Subcutaneous abdominal adipose tissue (tissue), 5 donors: ENCODE measurements around the gene LDLRAD3.
A peak's percentile ranks its signal among the peaks of the same experiment; 100 is the strongest.
"Not testable (repeated sequence)": the region's sequence is repeated elsewhere in the genome, so short reads cannot be mapped to it uniquely, and the experiment has no call there.

ENCODE experiments used
- H3K27ac ChIP-seq: one replicate; pipeline ENCODE4 v1.7.0; 2013; ENCODE audit warnings: low read depth, mild to moderate bottlenecking, inconsistent platforms, low read length, moderate library complexity
- H3K27me3 ChIP-seq, 5 donors: one replicate each; pipeline ENCODE4 v1.7.0; 2013; ENCODE audit warnings: low read length in 5 of 5, inconsistent platforms in 1 of 5; ENCODE audit not compliant: control insufficient read depth in 5 of 5, insufficient read depth in 4 of 5
- H3K36me3 ChIP-seq, 5 donors: one replicate each; pipeline ENCODE4 v1.7.0; 2013; ENCODE audit warnings: low read length in 5 of 5; ENCODE audit not compliant: control insufficient read depth in 5 of 5, insufficient read depth in 5 of 5
- H3K4me1 ChIP-seq, 5 donors: one replicate each; pipeline ENCODE4 v1.7.0; 2013; ENCODE audit warnings: low read length in 5 of 5, mild to moderate bottlenecking in 3 of 5, moderate library complexity in 1 of 5; ENCODE audit not compliant: control insufficient read depth in 5 of 5, insufficient read depth in 5 of 5
- H3K4me3 ChIP-seq, 5 donors: one replicate each; pipeline ENCODE4 v1.7.0; 2013; ENCODE audit warnings: low read length in 5 of 5, low read depth in 1 of 5
- H3K9ac ChIP-seq, 5 donors: one replicate each; pipeline ENCODE4 v1.7.0; 2013; ENCODE audit warnings: low read length in 5 of 5, mild to moderate bottlenecking in 4 of 5, moderate library complexity in 3 of 5
- H3K9me3 ChIP-seq, 5 donors: one replicate each; pipeline ENCODE4 v1.7.0; 2013; ENCODE audit warnings: low read length in 5 of 5; ENCODE audit not compliant: control insufficient read depth in 5 of 5
- donor health status: healthy.
- donor health status: healthy.
- donor health status: healthy.
- donor health status: healthy.
- donor health status: healthy.

LDLRAD3 gene

GRCh38 chr11:36012979-36013378, 69.1 kb downstream of the LDLRAD3 start:
- Histone ChIP-seq H3K27ac (no peak overlapping the region), H3K4me1 (peaks cover 2 to 59% (median 35%) of the 10 kb centered on the region in 5 donors), H3K9me3 (no peaks in the 10 kb centered on the region), H3K4me3 (no peak overlapping the region), H3K27me3 (no peaks in the 10 kb centered on the region), H3K9ac (no peak overlapping the region), H3K36me3 (no peaks in the 10 kb centered on the region)

GRCh38 chr11:36013446-36013845, 69.6 kb downstream of the LDLRAD3 start:
- H3K9ac ChIP-seq, H3K36me3 ChIP-seq, H3K27me3 ChIP-seq, H3K9me3 ChIP-seq, H3K27ac ChIP-seq, H3K4me3 ChIP-seq: not testable (repeated sequence)
- H3K4me1 ChIP-seq = peaks cover 2 to 59% (median 35%) of the 10 kb centered on the region in 5 donors

- Histone ChIP-seq H3K9ac (no peak overlapping the region), H3K4me3 (no peak overlapping the region), H3K36me3 (no peaks in the 10 kb centered on the region), H3K9me3 (no peaks in the 10 kb centered on the region), H3K4me1 (peaks cover 2 to 55% (median 35%) of the 10 kb centered on the region in 5 donors), H3K27ac (no peak overlapping the region), H3K27me3 (no peaks in the 10 kb centered on the region)
Observed at GRCh38 chr11:36013950-36014897, 70.4 kb downstream of the LDLRAD3 start.

DNA sequence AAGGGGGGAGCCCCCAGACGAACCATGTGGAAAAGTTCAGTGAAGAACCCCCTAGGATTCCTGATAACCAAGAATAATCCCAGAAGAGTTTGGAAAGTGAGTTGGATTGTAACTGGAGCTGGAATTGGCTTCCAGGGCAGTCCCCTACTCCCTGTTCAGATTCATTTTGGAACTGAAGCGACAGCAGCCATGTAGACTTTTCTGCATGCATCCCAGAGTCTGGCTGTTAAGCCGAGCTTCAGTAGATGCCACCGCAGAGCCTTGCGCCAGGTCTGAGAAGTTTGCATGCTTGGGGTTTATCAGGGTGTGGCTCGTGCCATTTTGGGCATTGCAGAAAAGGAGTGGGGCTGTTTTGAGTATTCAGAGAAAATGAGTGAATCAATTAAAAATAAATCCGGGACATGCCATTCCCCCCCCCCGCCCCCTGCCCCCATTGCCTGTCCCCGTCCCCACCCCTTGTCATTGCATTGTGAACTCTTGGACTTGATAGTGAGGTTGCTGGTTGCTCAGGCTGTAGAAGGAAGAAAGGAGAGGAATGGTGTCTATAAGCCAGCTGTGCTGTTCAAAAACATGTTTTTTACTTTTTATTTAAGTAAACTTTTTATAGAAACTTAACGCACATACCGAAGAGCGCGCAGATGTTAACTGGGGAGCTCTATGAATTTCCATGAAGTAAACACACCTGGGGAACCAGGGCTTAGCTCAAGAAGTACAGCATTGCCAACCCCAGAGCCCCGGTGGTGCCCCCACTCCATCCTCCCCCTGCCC, 71.2 kb downstream of the LDLRAD3 start:
- no peaks in the 10 kb centered on the region for H3K27me3 ChIP-seq
- no peaks in the 10 kb centered on the region for H3K9me3 ChIP-seq
- no peak overlapping the region for H3K9ac ChIP-seq
- H3K27ac ChIP-seq = peak overlapping the region; percentile 59
- H3K36me3 ChIP-seq = no peaks in the 10 kb centered on the region
- peaks cover 2 to 47% (median 30%) of the 10 kb centered on the region in 5 donors for H3K4me1 ChIP-seq
- H3K4me3 ChIP-seq = no peak overlapping the region

DNA sequence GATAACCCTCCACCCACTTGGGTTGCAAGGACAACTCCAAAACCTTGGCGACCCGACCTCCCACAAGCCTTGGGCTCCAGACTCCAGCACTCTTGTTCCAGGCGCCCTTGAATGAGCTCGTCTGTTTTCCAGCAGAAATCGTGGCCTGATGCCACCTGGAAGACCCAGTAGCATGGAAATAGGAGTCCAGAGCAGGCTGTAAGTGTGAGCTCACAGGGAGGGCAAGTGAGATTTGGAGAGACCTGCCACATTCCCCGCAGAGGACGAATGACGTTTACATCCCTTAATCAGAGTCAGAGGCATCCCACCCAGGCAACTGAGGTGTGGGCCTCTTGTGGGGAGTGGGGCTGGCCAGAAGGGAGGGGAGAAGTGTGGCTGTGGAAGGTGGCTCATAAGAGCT, 71.9 kb downstream of the LDLRAD3 start:
- peak overlapping the region; percentile 59 for H3K27ac ChIP-seq
- no peaks in the 10 kb centered on the region for H3K27me3 ChIP-seq
- no peaks in the 10 kb centered on the region for H3K36me3 ChIP-seq
- peak overlapping the region in 2 of 5 donors; percentile 8 to 42 for H3K4me3 ChIP-seq
- no peaks in the 10 kb centered on the region for H3K9me3 ChIP-seq
- H3K4me1 ChIP-seq = peaks cover 2 to 41% (median 25%) of the 10 kb centered on the region in 5 donors
- peak overlapping the region in 1 of 5 donors; percentile 42 for H3K9ac ChIP-seq

DNA sequence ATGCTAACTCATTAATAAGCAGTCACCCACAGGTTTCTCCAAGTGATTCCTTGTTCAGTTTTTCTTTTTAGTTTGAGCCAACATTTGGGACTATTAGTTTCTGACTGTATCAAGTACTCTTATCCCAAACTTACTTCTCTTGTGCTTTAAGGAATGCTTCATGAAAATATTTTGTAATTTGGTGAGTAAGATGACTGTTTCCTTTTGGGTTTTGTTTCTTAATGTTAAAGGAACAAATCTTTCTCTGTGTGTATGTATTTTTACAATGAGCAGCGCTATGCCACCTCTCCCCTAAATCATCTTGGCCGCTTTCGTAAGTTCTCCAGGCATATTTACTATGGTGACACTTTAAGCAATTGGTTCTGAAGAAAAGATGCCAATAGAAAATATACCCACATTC, 72.4 kb downstream of the LDLRAD3 start:
- Histone ChIP-seq H3K36me3 (no peaks in the 10 kb centered on the region), H3K4me1 (peaks cover 2 to 41% (median 25%) of the 10 kb centered on the region in 5 donors), H3K9ac (peak overlapping the region in 1 of 5 donors; percentile 42), H3K27ac (peak overlapping the region; percentile 59), H3K27me3 (no peaks in the 10 kb centered on the region), H3K4me3 (peak overlapping the region in 1 of 5 donors; percentile 8), H3K9me3 (no peaks in the 10 kb centered on the region)

- no peaks in the 10 kb centered on the region for H3K27me3 ChIP-seq
- no peak overlapping the region for H3K9ac ChIP-seq
- peak overlapping the region; percentile 10 for H3K27ac ChIP-seq
- H3K9me3 ChIP-seq = no peaks in the 10 kb centered on the region
- H3K4me3 ChIP-seq = no peak overlapping the region
- peaks cover 2 to 41% (median 25%) of the 10 kb centered on the region in 5 donors for H3K4me1 ChIP-seq
- no peaks in the 10 kb centered on the region for H3K36me3 ChIP-seq
Observed at GRCh38 chr11:36016709-36017108, 72.8 kb downstream of the LDLRAD3 start.

DNA sequence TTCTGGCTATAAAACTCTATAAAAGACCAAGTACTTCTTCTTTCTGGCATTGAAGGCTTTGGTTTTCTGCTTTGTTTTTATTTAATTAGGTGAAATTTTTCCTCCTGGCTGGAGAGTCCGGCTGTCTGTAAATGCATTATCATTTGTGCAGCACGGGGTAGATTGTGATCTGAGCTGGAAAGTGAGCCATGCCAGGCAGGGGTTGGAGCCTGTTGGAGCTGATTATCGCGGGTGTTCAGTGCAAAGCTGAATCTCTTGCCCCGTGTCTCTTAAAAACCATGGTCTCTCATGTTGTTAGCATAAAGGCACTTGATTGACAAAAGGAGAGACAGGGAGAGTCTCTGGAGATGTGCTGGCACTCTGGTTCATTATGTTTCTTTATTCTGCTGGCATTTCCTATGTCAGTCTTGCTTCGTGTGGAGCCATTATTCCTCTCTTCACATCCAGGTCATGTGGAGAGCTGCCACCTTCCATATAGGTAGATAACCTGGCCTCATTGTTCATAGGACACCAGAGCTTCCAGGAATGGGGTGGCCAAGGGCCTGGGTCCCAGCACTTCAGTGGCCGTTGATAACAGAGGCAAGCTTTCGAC, 75.2 kb downstream of the LDLRAD3 start:
- Histone ChIP-seq H3K27ac (no peak overlapping the region), H3K9ac (no peak overlapping the region), H3K36me3 (no peaks in the 10 kb centered on the region)

DNA sequence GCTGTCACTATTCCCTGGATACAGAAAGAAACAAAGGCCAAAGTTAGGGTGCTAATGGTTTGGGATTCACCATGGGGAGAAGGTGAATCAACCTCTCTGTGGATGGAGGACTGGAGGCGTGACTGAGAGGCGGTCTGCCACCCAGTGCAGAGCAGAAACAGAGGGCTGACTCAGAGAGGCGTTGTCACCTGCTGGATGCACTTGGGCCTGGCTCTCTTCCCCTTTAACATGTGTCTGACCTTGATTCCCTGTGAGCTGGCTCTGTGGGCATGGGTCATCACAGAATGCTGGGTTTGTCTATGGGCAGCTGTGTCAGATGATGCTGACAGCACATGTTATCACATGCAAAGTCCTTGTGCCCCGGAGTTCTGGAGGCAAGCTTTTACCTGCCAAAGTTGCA, 75.9 kb downstream of the LDLRAD3 start:
- Histone ChIP-seq H3K9me3 (no peaks in the 10 kb centered on the region), H3K27me3 (no peaks in the 10 kb centered on the region), H3K4me3 (no peak overlapping the region), H3K9ac (no peak overlapping the region), H3K4me1 (peaks cover 2 to 26% (median 20%) of the 10 kb centered on the region in 5 donors), H3K36me3 (no peaks in the 10 kb centered on the region), H3K27ac (no peak overlapping the region)

More for the DNA sequence above, 75.2 kb downstream of the LDLRAD3 start:
- Histone ChIP-seq H3K4me1 (peaks cover 2 to 32% (median 25%) of the 10 kb centered on the region in 5 donors), H3K27me3 (no peaks in the 10 kb centered on the region), H3K9me3 (no peaks in the 10 kb centered on the region), H3K4me3 (no peak overlapping the region)
